Testis (tissue), 2 donors: ENCODE measurements around the gene CAMK2D.

Experiments used
- POLR2A ChIP-seq: fragments of 450-650 bp; IDR thresholded peaks from one replicate; pipeline ENCODE4 v1.6.1; 2017; ENCODE audit warnings: antibody characterized with exemption, mild to moderate bottlenecking, moderate library complexity
- TF ChIP-seq, protein P1 (sequence below), 3 experiments: fragments of 450-650 bp in 2 of 3; fragments of 200-600 bp in 1 of 3; sonication (generic) in 1 of 3; IDR thresholded peaks; one replicate each; pipeline ENCODE4 v1.5.1; 2016 to 2019; ENCODE audit warnings: antibody characterized with exemption in 3 of 3, mild to moderate bottlenecking in 2 of 3, moderate library complexity in 1 of 3

DNA sequence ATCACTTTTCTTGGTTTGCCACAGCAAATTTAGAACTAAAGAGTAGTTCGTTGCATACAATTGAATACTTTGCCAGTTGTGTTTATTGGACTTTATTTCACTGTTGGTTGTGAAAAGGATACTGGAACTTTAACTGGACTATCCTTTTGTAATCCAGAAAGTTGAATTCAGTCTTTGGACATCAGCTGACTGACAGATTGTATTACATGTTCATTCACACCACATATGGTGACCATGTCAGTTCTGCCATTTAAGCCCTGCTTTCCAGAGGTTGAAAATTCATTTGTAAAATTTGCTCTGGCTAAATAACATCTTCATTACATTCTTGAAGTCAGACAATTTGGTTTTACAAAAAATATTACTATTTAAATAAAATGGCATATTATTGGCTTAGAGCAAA, 251.7 kb downstream of the CAMK2D start:
- TF ChIP-seq, protein P1, sequence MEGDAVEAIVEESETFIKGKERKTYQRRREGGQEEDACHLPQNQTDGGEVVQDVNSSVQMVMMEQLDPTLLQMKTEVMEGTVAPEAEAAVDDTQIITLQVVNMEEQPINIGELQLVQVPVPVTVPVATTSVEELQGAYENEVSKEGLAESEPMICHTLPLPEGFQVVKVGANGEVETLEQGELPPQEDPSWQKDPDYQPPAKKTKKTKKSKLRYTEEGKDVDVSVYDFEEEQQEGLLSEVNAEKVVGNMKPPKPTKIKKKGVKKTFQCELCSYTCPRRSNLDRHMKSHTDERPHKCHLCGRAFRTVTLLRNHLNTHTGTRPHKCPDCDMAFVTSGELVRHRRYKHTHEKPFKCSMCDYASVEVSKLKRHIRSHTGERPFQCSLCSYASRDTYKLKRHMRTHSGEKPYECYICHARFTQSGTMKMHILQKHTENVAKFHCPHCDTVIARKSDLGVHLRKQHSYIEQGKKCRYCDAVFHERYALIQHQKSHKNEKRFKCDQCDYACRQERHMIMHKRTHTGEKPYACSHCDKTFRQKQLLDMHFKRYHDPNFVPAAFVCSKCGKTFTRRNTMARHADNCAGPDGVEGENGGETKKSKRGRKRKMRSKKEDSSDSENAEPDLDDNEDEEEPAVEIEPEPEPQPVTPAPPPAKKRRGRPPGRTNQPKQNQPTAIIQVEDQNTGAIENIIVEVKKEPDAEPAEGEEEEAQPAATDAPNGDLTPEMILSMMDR (IDR thresholded peaks at IDR 0.05): no peak
- TF ChIP-seq POLR2A: no peak
